ENCODE results near the gene OSCP1.

OSCP1 gene, protein sequence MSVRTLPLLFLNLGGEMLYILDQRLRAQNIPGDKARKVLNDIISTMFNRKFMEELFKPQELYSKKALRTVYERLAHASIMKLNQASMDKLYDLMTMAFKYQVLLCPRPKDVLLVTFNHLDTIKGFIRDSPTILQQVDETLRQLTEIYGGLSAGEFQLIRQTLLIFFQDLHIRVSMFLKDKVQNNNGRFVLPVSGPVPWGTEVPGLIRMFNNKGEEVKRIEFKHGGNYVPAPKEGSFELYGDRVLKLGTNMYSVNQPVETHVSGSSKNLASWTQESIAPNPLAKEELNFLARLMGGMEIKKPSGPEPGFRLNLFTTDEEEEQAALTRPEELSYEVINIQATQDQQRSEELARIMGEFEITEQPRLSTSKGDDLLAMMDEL

GRCh38 chr1:36450270-36450918 lies at the start of gene OSCP1:
OSCP1 (minus strand) TSS chr1:36450451; CDS start chr1:36450369, 82 bp downstream.
- H4K20me1 ChIP-seq (ENCODE audit: insufficient read depth, low read length), result no peaks in the 10 kb centered on the region
- H3F3A ChIP-seq (ENCODE audit: insufficient read depth, low read length), result no peaks in the 10 kb centered on the region
- H2AFZ ChIP-seq (ENCODE audit: low read length), result no peak within 1 kb of the TSS
- no peak within 1 kb of the TSS for H3K27ac ChIP-seq (ENCODE audit: low read depth, low read length, poor library complexity, severe bottlenecking)
- H3K9ac ChIP-seq (ENCODE audit: low read length), result peak within 1 kb of the TSS; percentile 71
- H3K79me2 ChIP-seq (ENCODE audit: insufficient read depth, low read length), result no peaks in the 10 kb centered on the region
- H3K36me3 ChIP-seq (ENCODE audit: insufficient read depth, low read length), result peaks cover 15% of the 10 kb centered on the region
- peak within 1 kb of the TSS; percentile 80 for H3K4me2 ChIP-seq (ENCODE audit: low read length)
- H3K27me3 ChIP-seq (ENCODE audit: insufficient read depth, low read length), result peaks cover 3% of the 10 kb centered on the region; the same call in 1 of the 2 replicates
- no peaks in the 10 kb centered on the region for H3K9me2 ChIP-seq (ENCODE audit: low read depth, low read length)
- peaks cover 13% of the 10 kb centered on the region for H3K4me1 ChIP-seq (ENCODE audit: insufficient read depth, low read length, severe bottlenecking)
- TF ChIP-seq EZH2 (IDR thresholded peaks at IDR 0.05; ENCODE audit: borderline replicate concordance, low read length), result no peak
- TF ChIP-seq, protein P1, sequence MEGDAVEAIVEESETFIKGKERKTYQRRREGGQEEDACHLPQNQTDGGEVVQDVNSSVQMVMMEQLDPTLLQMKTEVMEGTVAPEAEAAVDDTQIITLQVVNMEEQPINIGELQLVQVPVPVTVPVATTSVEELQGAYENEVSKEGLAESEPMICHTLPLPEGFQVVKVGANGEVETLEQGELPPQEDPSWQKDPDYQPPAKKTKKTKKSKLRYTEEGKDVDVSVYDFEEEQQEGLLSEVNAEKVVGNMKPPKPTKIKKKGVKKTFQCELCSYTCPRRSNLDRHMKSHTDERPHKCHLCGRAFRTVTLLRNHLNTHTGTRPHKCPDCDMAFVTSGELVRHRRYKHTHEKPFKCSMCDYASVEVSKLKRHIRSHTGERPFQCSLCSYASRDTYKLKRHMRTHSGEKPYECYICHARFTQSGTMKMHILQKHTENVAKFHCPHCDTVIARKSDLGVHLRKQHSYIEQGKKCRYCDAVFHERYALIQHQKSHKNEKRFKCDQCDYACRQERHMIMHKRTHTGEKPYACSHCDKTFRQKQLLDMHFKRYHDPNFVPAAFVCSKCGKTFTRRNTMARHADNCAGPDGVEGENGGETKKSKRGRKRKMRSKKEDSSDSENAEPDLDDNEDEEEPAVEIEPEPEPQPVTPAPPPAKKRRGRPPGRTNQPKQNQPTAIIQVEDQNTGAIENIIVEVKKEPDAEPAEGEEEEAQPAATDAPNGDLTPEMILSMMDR (IDR thresholded peaks at IDR 0.05; ENCODE audit: low read length), result no peak
- no peaks in the 10 kb centered on the region for H3K9me3 ChIP-seq (ENCODE audit: low read length)
- H3K4me3 ChIP-seq (ENCODE audit: low read depth, low read length, poor library complexity, severe bottlenecking), result peak within 1 kb of the TSS; percentile 69

DNA sequence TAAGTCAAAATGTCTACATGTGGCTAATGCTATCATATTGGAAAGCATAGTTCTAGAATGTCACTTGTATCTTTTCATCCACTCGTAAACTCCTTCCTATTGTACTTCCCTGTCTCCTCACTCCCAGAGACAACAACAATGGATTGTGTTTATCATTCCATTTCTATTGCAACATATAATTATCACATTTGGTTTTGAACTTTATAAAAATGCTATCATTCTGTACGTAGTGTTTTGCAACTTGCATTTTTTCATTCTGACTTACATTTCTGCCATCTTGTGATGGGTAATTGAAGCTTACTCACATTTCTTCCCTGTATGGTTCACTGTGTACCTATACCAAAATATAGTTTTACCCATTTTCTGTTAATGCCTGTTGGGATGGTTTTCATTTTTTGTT lies 47.0 kb upstream of the OSCP1 start:
- Histone ChIP-seq H3K27ac (ENCODE audit: low read depth, low read length, poor library complexity, severe bottlenecking) (no peak overlapping the region), H4K20me1 (ENCODE audit: insufficient read depth, low read length) (no peaks in the 10 kb centered on the region), H3K9me2 (ENCODE audit: low read depth, low read length) (no peaks in the 10 kb centered on the region), H3K9me3 (ENCODE audit: low read length) (no peaks in the 10 kb centered on the region), H2AFZ (ENCODE audit: low read length) (no peak overlapping the region), H3F3A (ENCODE audit: insufficient read depth, low read length) (no peaks in the 10 kb centered on the region), H3K27me3 (ENCODE audit: insufficient read depth, low read length) (peaks cover 8% of the 10 kb centered on the region), H3K9ac (ENCODE audit: low read length) (no peak overlapping the region), H3K4me1 (ENCODE audit: insufficient read depth, low read length, severe bottlenecking) (no peaks in the 10 kb centered on the region), H3K4me3 (ENCODE audit: low read depth, low read length, poor library complexity, severe bottlenecking) (no peak overlapping the region), H3K4me2 (ENCODE audit: low read length) (no peak overlapping the region), H3K36me3 (ENCODE audit: insufficient read depth, low read length) (no peaks in the 10 kb centered on the region), H3K79me2 (ENCODE audit: insufficient read depth, low read length) (no peaks in the 10 kb centered on the region)
- TF ChIP-seq, protein P1 (IDR thresholded peaks at IDR 0.05; ENCODE audit: low read length), result no peak
- no peak for TF ChIP-seq EZH2 (IDR thresholded peaks at IDR 0.05; ENCODE audit: borderline replicate concordance, low read length)

DNA sequence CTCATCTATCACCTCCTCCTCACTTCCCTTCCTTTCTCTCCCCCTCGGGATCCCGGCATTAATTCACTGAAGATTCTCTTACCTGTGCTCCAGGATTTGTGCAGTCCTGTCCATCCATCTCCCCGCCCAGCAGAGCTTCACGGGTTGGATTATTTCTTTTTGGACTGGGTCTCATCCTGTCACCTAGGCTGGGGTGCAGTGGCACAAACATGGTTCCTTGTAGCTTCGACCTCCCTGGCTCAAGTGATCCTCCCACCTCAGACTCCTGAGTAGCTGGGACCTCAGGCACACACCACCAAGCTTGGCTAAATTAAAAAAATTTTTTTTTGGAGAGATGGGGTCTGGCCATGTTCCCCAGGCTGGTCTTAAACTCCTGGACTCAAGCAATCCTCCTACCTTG lies 44.7 kb upstream of the OSCP1 start:
- no peaks in the 10 kb centered on the region for H3F3A ChIP-seq (ENCODE audit: insufficient read depth, low read length)
- no peak for TF ChIP-seq EZH2 (IDR thresholded peaks at IDR 0.05; ENCODE audit: borderline replicate concordance, low read length)
- TF ChIP-seq, protein P1 (IDR thresholded peaks at IDR 0.05; ENCODE audit: low read length), result no peak
- no peaks in the 10 kb centered on the region for H3K4me1 ChIP-seq (ENCODE audit: insufficient read depth, low read length, severe bottlenecking)
- H3K79me2 ChIP-seq (ENCODE audit: insufficient read depth, low read length), result no peaks in the 10 kb centered on the region
- no peak overlapping the region for H3K4me2 ChIP-seq (ENCODE audit: low read length)
- H3K9me2 ChIP-seq (ENCODE audit: low read depth, low read length), result no peaks in the 10 kb centered on the region
- peaks cover 8% of the 10 kb centered on the region for H3K27me3 ChIP-seq (ENCODE audit: insufficient read depth, low read length)
- no peak overlapping the region for H3K4me3 ChIP-seq (ENCODE audit: low read depth, low read length, poor library complexity, severe bottlenecking)
- no peaks in the 10 kb centered on the region for H4K20me1 ChIP-seq (ENCODE audit: insufficient read depth, low read length)
- H3K36me3 ChIP-seq (ENCODE audit: insufficient read depth, low read length), result no peaks in the 10 kb centered on the region
- no peaks in the 10 kb centered on the region for H3K9me3 ChIP-seq (ENCODE audit: low read length)
- no peak overlapping the region for H3K27ac ChIP-seq (ENCODE audit: low read depth, low read length, poor library complexity, severe bottlenecking)
- no peak overlapping the region for H3K9ac ChIP-seq (ENCODE audit: low read length)
- no peak overlapping the region for H2AFZ ChIP-seq (ENCODE audit: low read length)
